Choroid plexus epithelial cell (primary cell): ENCODE measurements around the gene SLC39A1.
"Not testable (repeated sequence)": the region's sequence is repeated elsewhere in the genome, so short reads cannot be mapped to it uniquely, and the experiment has no call there.

Experiments
- DNase-seq: peaks from one replicate; pipeline ENCODE4 v3.0.0-alpha.2; 2010; ENCODE audit warnings: low read depth
- H3K4me3 ChIP-seq: 2 replicates; pipeline ENCODE4 v1.5.1; 2011; ENCODE audit warnings: low read depth, mild to moderate bottlenecking, control low read depth, low read length, moderate library complexity
- CTCF ChIP-seq: conservative IDR thresholded peaks from 2 replicates; pipeline ENCODE4 v1.5.1; 2011; ENCODE audit warnings: low read depth, mild to moderate bottlenecking, control low read depth, inconsistent platforms, low read length, moderate library complexity

Gene SLC39A1

GRCh38 chr1:153984123-153984894, 21.0 kb upstream of the SLC39A1 start:
- no peak for DNase-seq
- no peak for TF ChIP-seq CTCF
- peak overlapping the region; percentile 83 for H3K4me3 ChIP-seq

GRCh38 chr1:153981735-153982134, 18.4 kb upstream of the SLC39A1 start:
- not testable (repeated sequence) for DNase-seq, H3K4me3 ChIP-seq

GRCh38 chr1:153979091-153979490, 15.8 kb upstream of the SLC39A1 start:
- not testable (repeated sequence) for DNase-seq, H3K4me3 ChIP-seq

- no peak for TF ChIP-seq CTCF
- DNase-seq, result no peak
- H3K4me3 ChIP-seq, result peak overlapping the region; percentile 96
Observed at GRCh38 chr1:153978274-153978909, 15.1 kb upstream of the SLC39A1 start.

- TF ChIP-seq CTCF, result no peak
- DNase-seq, result peak; percentile 84
- H3K4me3 ChIP-seq, result peak within 1 kb of the TSS; percentile 96
Observed at GRCh38 chr1:153977250-153978240, 14.2 kb upstream of the SLC39A1 start, which contains the start of gene JTB. Gene JTB, minus strand, starts transcription at chr1:153977674. Its CDS starts 422 bp downstream, at chr1:153977252.

- H3K4me3 ChIP-seq, result peak overlapping the region; percentile 96
- no peak for TF ChIP-seq CTCF
- no peak for DNase-seq
Observed at GRCh38 chr1:153976819-153977249, 13.5 kb upstream of the SLC39A1 start.

GRCh38 chr1:153973525-153973924, 10.2 kb upstream of the SLC39A1 start:
- H3K4me3 ChIP-seq, result no peak overlapping the region
- DNase-seq, result no peak
- TF ChIP-seq CTCF, result no peak
